ENCODE results near the gene ACAD9.
"Not testable (repeated sequence)": the region's sequence is repeated elsewhere in the genome, so short reads cannot be mapped to it uniquely, and the experiment has no call there.

ACAD9 gene

DNA sequence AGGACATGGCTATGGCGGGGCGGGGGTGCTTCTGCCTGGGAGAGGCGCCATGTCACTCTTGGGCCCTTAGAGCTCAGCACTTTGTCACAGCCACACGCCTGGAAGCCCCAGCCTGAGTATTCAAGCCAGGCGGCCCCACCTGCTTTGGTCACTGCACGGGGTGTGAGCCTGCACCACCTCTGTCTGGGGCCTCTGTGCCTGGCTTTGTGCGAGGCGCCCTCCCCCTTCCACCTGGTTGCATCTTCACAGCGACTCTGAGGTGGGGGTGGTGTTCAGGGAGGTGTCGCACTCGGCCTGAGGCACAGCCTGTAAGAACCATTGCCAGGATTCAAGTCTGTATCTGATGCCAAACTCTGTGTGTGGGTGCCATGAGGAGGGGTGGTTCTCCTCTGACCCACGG lies 24.1 kb downstream of the ACAD9 start:
- DNase-seq = no peak

DNA sequence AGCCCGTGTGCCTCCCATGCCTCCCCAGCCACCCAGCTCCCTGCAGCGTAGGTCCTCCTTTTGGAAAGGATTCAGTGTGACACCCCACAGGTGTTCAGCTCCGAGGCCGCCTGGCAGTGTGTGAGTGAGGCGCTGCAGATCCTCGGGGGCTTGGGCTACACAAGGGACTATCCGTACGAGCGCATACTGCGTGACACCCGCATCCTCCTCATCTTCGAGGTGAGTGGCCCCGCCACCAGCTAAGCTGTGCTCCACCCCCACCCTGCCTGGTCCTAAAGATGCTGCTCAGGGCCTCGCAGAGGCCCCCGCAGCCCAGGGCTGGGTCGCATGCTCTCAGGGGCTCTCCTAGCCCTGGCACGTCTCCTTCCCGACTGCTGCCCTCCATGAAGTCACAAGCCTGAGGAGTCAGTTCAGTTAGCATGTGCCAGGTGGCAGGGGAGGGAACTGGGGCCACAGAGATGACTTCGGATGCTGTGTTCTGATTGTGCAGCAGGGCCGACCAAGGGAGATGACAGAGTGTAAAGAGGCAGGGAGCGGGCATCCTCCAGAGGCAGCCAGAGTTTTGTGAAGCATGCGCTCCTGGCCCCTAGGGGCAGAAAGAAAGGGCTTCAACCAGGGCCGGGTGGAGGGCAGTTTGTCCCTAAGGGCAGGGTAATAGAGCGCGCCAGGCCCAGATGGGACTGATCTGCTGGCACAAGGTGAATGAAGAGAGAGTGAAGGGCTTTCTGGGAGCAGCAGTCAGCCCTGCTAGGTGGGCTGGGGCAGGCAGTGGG lies 26.8 kb downstream of the ACAD9 start:
- no peak for DNase-seq

DNA sequence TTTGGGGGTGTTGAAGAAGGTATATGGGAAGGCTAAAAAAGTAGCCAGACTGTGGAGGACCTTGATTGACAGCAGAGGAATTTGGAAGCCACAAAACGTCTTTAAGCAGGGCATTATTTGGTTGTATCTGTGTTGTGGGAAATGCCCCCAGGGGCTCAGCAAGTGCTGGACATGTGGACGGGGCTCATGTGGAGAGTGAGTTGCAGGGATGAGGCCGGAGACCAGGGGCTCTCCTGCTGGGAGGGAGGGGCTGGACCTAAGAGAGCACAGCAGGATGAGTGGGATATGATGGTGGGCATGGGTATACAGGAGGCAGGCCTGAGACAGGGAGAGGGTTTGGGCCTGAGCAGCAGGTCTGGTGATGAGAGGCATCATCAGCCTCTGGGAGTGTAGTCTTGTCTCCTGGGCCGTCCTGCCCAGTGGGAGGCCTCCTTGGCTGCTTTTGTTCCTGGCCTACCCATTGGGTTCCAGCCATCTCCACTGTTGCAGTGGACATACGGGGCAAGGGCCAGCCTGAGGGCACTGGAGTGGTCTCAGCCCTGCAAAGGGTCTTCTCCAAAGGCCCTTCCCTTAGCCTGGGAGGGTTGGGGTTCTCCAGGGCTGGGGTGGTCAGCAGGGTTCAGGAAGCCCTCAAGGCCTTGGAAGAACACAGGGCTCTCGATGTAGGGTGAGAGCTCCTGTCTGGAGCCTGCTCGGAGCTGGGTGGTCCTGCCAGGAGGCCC lies 27.5 kb downstream of the ACAD9 start:
- DNase-seq = no peak

DNA sequence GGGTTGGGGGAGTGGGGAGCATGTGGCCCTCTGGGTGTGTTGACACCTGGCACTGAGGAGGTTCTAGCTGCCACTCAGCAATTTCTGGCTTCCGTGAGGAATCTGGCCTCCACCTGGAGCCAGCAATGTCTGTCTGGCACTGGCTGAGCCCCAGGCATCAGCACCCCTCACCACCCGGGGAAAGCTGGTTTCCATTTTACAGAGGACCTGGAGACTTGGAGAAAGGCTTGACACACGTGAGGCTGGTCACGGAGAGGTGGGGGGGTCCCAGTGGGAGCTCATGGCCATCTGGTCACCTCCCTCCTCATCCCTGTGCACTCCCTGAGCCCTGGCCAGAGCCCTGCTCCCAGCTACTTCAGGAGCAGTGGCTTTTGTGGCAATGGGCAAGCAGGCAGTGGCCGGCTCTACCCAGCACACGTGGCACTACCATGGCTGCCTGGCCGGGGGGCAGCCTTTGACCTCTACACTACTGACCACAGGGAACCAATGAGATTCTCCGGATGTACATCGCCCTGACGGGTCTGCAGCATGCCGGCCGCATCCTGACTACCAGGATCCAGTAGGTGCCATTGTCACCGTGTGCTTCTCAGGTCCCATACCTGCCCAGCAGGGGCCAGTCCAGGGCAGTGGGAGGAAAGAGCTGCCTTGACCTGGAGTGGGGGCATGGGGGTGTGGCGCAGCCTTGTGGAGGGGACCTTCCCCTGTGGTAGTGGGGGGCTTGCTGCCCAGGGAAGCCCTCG lies 28.5 kb downstream of the ACAD9 start:
- DNase-seq = no peak

DNA sequence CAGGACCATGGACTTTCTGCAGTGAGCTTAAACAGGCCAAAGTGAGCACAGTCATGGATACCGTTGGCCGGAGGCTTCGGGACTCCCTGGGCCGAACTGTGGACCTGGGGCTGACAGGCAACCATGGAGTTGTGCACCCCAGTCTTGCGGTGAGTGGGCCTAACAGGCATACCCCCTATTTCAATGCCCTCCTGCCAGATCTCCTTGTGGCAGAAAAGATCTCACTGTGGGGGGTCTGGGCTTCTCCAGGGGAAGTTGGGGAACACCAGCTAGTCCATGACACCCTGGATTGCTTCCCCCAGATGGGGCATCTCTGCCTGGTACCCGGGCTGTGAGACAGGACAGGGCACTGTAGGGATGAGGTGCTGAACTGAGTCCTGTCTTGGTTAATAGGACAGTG lies 29.5 kb downstream of the ACAD9 start:
- DNase-seq = no peak

DNA sequence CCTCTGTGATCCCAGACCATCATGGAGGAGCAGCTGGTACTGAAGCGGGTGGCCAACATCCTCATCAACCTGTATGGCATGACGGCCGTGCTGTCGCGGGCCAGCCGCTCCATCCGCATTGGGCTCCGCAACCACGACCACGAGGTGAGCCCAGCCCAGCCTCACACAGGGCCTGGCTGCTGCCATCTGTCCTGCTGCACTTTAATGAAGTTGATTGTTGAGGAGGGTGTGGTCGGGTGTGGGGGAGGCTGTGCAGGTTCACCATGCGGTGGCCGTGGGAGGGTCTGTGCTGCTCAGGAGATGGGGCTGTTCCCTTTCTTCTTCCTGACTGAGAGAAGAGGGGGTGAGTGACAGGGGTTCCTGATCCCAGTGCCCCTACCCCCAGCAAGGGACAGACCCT lies 30.6 kb downstream of the ACAD9 start:
- no peak for DNase-seq

DNA sequence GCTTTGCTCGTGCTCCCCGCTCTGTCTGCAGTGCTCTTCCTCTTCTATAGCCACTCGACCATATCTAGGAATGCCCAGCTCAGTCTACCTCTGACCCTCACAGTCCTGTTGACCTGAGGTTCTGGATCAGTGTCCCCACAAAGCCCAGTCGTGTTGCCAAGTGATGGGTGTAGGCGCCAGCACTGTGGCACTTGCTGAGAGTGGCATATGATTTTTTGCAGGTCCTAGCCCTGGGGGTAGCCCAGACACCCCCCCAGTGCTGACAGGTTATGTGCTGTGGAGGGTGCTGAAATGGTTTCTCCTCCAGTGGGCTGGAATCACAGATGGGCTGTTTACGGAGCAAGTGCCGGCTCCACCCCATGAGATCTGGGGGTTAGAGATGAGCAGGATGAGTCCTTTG lies 32.5 kb downstream of the ACAD9 start:
- no peak for DNase-seq

DNA sequence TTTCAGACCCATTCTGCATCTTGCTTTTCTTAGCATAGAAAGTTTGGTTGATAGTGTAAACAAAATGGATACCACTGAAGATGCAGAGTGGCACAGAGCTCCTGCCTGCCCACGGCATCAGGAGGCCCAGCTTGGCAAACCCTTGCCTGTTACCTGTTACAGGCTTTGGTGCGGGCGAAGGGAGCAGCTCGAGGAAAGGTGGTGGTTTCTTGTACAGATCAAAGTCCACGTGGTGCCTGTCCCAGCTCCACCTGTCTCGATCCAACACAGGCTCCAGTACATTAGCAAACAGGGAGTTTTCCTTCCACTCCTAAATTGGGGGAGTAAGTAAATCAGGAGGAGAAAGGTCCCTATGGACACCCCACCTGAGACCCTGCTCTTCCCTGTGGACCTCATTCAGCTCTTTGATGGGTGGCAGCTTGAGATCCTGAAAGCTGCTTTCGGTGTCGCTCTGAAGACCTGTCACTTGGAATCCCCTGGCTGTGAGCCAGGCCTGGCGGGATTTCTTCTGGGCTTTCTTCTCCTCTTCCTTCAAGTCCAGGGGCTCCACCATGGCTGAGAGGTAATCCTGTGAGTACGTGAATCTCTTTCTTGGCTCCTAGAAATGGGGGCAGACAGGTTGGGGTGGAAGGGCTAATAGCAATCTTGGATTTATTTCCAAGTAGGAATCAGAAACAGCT lies 35.7 kb downstream of the ACAD9 start:
- no peak for DNase-seq

DNA sequence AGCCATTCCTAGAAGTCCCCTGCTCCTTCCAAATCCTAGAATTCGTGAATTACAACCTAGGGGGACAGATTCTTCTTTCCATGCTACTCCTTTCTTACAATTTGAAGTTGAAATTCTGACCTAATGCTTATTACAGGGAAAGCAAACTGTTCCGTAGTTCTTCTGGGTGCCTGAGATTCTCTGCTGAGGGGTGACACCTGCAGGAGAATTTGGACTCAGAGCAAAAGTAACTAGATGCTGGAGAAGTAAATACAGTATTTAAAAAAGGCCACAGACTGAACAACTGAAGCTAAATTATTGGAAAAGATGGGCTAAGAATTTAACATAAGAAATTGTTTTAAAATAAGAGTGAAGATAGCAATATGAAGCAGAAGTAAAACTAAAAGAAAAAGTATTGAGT lies 37.9 kb downstream of the ACAD9 start:
- DNase-seq = no peak

DNA sequence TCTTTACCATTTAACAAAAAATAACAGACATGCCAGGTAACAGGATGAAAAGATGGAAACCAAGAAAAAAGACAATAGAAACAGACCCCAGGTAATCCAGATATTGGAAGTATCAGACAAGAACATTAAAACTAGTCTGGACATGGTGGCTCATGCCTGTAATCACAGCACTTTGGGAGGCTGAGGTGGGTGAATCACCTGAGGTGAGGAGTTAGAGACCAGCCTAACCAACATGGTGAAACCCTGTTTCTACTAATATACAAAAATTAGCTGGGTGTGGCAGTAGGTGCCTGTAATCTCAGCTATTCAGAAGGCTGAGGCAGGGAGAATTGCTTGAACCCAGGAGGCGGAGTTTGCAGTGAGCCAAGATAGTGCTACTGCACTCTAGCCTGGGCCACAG lies 40.6 kb downstream of the ACAD9 start:
- DNase-seq = no peak

DNA sequence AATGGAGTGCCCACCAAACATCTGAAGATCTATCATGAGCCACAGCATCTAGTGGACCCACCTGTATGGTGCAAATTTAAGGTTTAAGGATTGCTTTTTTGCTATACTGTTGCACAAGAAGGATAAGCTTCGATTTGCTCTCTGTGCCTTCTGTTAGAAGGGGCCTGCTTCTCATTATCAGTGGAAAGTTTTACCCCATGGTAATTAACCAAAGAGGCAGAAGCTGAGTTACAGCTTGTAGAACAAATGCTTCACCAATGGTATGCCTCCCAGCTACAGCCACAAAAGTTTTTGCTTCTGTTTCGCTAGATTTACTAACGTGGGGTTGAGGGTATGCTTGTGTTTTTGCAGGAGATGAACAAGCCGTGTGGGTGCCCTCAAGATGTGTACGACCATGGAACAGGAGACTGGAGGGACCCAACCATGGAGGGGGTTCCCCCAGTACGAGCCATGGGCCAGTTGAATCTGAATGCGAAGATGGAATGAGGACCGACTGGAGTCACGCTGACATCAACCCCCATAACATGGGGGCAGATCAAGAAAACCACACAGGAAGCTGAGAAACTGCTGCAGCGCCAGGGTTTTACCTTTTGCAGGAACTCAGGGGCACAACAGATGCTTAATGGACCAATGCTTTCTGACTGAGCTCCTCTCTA lies 43.5 kb downstream of the ACAD9 start:
- peak; percentile 36 to 43 for DNase-seq

DNA sequence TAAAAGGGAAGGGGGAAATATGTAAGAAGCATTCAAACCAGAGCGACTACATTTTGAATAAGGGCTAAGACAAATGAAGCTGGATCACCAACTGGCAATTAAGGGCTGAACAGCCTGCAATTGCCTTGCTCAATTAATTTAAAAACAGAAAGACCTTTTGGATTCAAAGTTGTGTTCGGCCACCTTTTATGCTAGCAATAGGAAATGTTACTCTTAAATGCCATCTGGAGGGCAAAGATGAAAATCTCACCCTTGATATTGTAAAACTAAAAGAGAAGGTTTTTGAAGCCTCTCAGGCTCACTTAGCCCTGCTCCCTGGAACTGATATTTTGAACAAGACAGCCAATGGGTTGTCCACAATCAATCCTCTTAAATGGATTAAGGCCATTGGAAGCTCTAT lies 44.2 kb downstream of the ACAD9 start:
- DNase-seq = no peak

DNA sequence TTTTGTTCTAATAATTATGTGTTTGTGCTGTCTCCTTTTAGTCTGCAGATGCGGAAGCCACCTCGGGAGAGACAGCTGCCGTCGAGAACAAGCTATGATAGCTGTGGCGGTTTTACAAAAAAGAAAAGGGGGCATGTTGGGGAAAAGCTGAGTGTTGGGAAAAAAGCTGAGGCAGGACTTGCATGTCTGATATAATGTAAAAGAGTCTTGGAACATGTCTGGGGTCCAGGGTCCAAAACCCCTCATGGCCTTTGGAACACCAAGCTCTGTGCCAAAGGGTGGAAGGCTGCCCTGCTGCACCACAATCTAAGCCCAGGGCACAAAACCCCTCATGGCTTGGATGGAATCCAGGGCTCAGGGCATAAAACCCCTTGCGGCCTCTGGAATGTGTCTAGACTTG lies 44.6 kb downstream of the ACAD9 start:
- not testable (repeated sequence) for DNase-seq

DNA sequence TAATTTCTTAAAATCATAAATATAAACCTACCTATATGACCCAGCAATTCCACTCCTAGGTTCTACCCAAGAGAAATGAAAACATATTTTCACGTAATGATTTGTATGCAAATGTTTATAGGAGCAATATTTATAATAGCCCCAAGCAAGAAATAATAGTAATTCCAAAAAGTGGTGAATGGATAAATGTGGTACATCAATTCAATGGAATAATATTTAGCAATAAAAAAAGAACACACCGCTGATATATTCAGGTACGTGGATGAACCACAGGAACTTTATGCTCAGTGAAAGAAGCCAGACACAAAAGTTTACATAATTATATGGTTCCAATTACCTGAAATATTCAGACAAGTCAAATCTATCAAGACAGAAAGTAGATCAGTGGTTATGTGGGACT lies 49.9 kb downstream of the ACAD9 start:
- no peak for DNase-seq

DNA sequence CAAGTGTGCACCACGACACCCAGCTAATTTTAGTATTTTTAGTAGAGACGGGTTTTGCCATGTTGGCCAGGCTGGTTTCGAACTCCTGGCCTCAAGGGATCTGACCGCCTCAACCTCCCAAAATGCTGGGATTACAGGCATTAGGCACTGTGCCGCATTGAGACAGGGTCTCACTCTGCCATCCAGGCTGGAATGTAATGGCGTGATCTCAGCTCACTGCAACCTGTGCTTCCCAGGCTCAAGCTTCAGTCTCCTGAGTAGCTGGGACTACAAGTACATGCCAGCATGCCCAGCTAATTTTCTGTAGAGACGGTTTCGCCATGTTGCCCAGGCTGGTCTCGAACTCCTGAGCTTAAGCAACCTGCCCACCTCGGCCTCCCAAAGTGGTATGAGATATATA lies 51.6 kb downstream of the ACAD9 start:
- DNase-seq = no peak

DNA sequence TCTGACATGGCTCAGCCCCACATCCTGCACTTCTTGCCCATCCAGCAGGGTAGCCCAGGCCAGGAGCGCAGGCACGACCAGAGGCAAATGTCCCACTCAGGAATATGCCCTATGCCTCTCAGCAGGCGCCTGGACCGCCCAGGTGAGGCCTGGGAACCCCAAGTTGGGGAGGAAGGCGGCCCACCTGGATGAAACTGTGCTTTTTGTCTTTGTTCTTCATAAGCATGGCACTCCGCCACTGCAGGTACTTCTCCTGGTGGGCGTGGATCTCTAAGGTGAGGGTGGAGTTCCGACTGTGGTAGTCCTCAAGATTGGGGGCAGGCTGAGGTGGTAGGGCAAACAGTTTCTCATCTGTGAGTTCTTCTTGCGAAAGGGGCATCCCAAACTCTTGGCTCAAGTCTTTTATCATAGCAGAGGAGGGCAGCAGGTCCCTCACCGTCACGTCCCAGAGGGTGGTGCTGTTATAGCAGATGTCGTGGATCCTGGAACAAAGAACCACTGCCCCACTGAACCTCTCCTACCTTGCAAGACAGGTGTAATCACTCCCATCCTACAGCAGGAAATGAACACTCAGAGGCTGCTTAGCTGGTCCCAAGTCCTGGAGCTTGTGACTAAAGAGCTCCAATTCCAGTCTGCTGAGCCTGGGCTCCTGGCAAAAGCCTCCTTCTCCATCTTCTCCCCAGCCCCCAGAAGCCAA lies 53.2 kb downstream of the ACAD9 start:
- DNase-seq = no peak

DNA sequence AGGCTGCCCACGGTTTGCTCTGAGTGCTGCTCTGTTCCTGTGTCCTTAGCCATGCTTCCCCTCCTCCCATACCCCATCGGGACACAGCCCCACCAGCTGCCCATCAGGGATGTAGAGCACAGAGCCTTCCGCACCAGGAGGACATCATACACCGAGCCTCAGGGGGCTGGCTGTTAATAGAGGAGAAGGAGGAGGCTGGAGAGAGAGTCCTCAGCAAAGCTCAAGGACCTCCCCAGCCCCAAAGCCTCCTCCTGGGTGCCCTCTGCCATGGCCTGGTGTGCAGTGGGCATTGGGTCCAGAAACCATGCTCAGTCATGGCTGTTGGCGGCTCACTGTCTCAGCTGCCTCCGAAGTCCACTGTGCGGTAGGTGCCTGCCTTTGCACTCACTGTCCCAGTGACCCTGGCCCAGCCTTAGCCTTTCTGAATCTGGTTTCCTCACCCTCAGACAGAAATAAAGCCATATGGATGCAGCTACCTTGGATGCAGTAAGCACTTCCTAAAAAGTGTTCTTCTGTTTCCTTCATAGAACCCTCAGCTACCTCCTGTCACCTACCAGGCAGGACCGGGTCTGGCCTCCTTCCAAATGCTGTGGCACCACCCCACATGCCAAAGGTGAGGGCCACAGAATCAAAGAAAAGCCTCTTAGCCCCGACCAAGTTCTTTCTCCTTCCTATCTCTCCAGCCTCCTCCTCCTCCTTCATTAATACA lies 53.9 kb downstream of the ACAD9 start:
- DNase-seq = no peak

DNA sequence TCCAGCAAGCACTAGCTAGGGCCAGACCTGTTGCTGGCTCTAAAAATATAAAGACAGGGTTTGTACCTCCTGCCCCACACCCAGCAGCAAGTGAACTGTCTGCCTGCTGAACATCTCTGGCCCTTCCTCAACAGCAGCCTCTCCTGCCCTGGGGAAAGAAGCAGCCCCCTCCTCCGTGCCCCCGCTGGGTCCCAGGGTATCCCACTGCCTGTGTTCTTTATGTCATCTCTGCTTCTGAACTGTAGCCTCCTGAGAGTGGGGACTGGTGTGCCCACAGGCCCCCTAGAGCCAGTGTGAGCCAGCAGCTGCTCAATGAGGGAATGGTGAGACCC lies 54.5 kb downstream of the ACAD9 start:
- no peak for DNase-seq

DNA sequence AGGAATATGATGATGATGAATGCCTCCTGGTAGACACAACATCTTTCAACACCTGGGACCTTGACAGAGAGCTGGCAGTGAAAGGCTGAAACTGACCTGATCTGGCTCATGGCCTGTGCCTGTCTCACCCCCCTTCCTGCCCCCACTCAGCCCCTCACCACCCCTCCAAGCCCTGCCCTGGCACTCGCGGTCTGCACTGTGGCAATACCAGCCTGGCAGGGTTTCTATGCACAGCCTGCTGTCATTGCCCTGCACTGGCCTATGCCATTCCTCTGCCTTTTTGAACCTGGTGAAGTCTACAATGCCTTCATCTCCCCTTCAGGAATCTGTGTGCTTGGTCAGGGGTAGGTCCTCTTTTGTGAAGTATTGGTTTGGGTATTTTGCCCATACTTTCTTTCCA lies 56.5 kb downstream of the ACAD9 start:
- no peak for DNase-seq

DNA sequence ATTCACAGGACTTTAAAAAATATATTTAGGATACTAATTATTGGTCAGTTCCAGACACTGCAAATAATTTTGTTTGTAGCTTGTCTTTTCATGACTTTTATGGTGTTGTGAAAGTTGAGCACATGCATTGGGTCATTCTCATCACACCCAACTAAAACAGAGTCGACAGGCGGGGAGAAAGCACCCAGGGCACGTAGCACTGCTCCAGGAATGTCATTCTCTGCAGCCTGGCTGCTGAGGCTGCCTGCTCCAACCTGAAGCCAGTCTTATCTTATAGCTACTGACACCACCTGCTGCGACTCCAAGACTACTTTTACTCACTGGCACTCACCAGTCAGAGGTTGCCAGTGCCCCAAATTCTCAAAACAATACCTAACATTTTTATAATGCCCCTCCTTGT lies 56.9 kb downstream of the ACAD9 start:
- DNase-seq = no peak

DNA sequence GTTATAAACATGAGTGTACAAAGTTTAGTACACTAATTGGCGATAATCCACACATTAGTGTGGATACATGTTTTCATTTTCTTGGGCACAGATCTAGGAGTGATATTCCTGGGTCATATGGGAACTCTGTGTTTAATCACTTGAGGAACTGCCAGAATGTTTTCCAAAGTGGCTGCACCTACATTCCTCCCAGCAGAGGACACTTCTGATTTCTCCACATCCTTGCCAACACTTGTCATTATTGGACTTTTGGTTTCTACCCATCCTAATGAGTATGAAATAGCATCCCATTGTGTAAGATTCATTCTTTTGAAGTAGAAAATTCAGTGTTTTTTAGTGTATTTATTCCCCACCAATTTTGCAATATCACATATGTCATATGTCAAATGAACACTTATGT lies 60.8 kb downstream of the ACAD9 start:
- DNase-seq = no peak
